Skeletal muscle satellite cell (primary cell): ENCODE measurements around the gene RASSF4.
A peak's percentile ranks its signal among the peaks of the same experiment; 100 is the strongest.

ENCODE experiments used
- H3K27me3 ChIP-seq: 2 replicates; pipeline ENCODE4 v1.7.0; 2013; ENCODE audit warnings: low read length; ENCODE audit not compliant: control insufficient read depth, insufficient read depth
- H3K36me3 ChIP-seq: 2 replicates; pipeline ENCODE4 v1.7.0; 2013; ENCODE audit warnings: mild to moderate bottlenecking, control low read depth, low read length; ENCODE audit not compliant: insufficient read depth
- H3K4me1 ChIP-seq: 2 replicates; pipeline ENCODE4 v1.7.0; 2013; ENCODE audit warnings: low read length; ENCODE audit not compliant: control insufficient read depth, insufficient read depth
- H3K4me2 ChIP-seq: 2 replicates; pipeline ENCODE4 v1.7.0; 2013; ENCODE audit warnings: mild to moderate bottlenecking, low read length
- H3K4me3 ChIP-seq: 2 replicates; pipeline ENCODE4 v1.7.0; 2013; ENCODE audit warnings: low read length
- H3K9ac ChIP-seq: 2 replicates; pipeline ENCODE4 v1.7.0; 2013; ENCODE audit warnings: mild to moderate bottlenecking, low read depth, low read length, moderate library complexity
- H3K9me3 ChIP-seq: replicated peaks from 2 replicates; pipeline ENCODE4 v1.7.0; 2013; ENCODE audit warnings: mild to moderate bottlenecking, control low read depth, low read length

RASSF4 gene

DNA sequence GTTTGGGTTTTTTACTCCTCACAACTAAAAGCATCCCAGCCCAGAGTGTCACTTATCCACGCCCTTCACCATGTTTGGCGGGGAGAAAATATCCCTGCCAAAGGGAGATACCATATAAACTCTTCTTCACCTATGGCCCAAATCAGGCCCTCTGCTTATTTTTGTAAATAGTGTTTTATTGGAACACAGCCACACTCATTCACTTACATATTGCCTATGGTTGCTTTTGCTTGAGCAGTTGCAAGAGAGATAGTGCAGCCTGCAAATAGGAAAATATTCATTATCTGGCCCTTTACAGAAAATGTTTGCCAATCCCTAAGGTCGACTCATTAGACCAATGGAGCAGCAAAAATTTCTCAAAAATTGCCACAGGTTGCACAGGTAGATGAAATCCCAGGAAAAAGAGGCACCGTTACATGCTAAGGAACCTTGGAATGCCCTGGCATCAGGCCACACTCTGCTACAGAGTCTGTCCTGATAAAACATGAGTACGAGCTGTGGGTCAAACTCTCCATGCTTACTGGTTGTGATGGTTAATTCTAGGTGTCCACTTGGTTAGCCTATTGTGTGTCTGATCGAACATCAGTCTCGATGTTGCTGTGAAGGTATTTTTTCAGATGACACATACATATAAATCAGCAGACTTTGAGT lies 7.9 kb upstream of the RASSF4 start:
- Histone ChIP-seq H3K36me3 (peaks cover 2% of the 10 kb centered on the region), H3K4me3 (no peak overlapping the region), H3K4me1 (no peaks in the 10 kb centered on the region), H3K4me2 (no peak overlapping the region), H3K27me3 (no peaks in the 10 kb centered on the region), H3K9me3 (no peaks in the 10 kb centered on the region), H3K9ac (no peak overlapping the region)

DNA sequence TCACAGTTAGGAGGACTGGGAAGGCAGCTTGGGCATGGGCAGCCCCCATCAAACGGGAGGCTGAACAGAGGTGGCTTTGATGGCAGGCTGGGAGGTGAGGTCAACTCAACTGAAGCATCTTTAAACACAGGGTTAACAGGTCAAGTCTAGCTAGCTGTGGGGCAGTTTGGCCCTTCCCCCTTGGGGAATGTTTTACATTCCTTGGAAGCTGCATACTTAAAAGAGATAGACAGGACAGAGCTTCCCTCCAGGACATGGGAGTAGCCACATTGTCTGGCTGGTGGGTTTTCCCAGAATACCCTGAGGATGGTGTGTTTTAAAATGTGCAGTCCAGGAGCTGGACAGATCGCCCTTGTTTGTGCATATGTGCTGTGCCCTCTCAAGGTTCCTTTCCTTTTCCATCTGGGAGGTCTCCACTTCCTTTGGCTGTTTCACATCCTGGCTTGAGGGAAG lies 6.8 kb upstream of the RASSF4 start:
- H3K4me1 ChIP-seq = peaks cover under 1% of the 10 kb centered on the region
- peaks cover 4% of the 10 kb centered on the region for H3K36me3 ChIP-seq
- H3K4me3 ChIP-seq = no peak overlapping the region

DNA sequence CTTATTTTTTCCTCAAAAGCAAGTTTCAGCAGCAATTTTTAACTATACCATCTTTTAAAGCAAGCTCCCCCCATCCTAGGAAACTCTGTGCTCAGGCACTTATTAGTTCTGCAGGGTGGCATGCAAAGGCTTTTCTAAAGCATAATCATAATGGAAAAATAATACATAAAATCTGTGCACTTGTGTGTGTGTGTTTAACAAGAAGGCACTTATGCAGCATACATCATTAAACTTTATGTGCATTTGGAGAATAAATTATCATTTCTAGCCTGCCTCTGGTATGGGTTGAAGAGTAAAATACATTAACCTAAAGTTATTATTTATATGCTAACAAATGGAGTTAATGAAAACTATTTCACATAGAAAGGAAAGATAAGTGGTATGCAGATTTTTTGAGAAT lies 5.6 kb upstream of the RASSF4 start:
- Histone ChIP-seq H3K4me1 (peaks cover 11% of the 10 kb centered on the region), H3K4me3 (no peak overlapping the region), H3K36me3 (peaks cover 4% of the 10 kb centered on the region), H3K27me3 (no peaks in the 10 kb centered on the region), H3K9ac (no peak overlapping the region), H3K4me2 (no peak overlapping the region), H3K9me3 (no peaks in the 10 kb centered on the region)

More for the DNA sequence above, 6.8 kb upstream of the RASSF4 start:
- Histone ChIP-seq H3K4me2 (no peak overlapping the region), H3K9me3 (no peaks in the 10 kb centered on the region), H3K27me3 (no peaks in the 10 kb centered on the region), H3K9ac (no peak overlapping the region)

DNA sequence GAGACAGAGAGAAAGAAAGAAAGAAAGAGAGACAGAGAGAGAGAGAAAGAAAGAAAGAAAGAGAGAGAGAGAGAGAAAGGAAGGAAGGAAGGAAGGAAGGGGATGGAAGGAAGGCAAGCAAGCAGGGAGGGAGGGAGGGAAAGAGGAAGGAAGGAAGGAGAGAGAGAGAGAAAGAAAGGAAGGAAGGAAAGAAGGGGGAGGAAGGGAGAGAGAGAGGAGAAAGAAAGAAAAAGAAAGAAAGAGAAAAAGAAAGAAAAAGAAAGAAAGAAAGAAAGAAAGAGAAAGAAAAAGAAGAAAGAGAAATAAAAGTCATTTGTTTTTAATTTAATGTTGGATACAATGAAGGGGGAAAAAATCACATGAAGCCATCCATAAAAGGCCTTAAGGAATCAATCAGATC lies 4.6 kb upstream of the RASSF4 start:
- Histone ChIP-seq H3K27me3 (no peaks in the 10 kb centered on the region), H3K9ac (no peak overlapping the region), H3K4me2 (no peak overlapping the region), H3K4me3 (no peak overlapping the region), H3K4me1 (peaks cover 15% of the 10 kb centered on the region), H3K9me3 (no peaks in the 10 kb centered on the region), H3K36me3 (peaks cover 4% of the 10 kb centered on the region)

DNA sequence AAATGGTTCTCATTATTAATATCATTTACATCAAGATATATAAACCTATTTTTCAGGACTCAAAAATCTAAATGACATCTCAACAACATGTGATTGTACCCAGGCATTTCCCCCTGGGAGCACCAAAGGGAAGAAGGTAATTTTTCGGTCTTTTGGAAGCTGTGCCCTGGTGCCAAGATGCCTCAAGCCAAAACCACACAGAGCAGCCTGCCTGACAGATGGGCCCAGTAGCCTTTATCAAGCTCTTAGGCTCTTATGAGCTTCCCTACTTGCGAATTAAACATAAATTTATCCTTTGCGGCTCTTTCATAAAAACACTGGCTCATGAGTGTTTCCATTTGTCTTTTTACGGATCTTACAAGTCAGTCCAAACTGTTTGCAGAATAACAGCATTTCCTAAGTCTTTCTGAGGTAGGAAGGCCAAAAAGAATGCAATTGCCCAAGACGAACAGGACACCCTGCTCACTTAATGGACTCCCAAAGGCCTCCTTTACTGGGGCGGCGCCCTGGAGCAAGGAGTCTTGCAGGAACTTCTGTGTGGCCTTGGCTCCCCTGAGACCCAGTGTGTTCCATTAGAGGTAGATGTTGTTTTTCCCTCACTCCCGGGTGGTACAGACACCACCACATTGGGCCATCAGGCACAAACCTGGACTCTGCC lies 4.1 kb upstream of the RASSF4 start:
- Histone ChIP-seq H3K4me3 (no peak overlapping the region), H3K4me1 (peaks cover 21% of the 10 kb centered on the region), H3K9me3 (no peaks in the 10 kb centered on the region), H3K9ac (no peak overlapping the region), H3K4me2 (no peak overlapping the region), H3K27me3 (no peaks in the 10 kb centered on the region), H3K36me3 (peaks cover 4% of the 10 kb centered on the region)

DNA sequence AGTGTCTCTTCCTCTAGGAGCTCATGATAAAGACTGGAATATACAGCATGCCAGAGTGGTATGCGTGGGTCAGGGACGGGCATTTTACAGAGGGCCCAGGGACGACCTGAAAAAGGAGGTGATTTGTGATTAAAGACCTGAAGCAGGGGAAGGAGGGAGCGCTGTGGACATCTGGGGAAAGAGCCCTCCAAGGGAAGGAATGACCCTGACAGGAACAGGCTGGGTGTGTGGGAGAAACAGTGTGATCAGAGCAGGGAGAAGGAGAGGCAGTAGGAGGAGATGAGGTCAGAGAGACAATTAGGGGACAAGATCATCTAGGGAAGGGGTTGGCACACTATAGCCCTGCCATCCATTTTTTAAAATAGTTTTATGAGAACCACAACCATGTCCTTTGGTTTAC lies 3.4 kb upstream of the RASSF4 start:
- no peak overlapping the region for H3K9ac ChIP-seq
- H3K4me2 ChIP-seq = no peak overlapping the region
- H3K27me3 ChIP-seq = no peaks in the 10 kb centered on the region
- peaks cover 4% of the 10 kb centered on the region for H3K36me3 ChIP-seq
- peaks cover 27% of the 10 kb centered on the region for H3K4me1 ChIP-seq
- H3K9me3 ChIP-seq = no peaks in the 10 kb centered on the region
- H3K4me3 ChIP-seq = no peak overlapping the region

DNA sequence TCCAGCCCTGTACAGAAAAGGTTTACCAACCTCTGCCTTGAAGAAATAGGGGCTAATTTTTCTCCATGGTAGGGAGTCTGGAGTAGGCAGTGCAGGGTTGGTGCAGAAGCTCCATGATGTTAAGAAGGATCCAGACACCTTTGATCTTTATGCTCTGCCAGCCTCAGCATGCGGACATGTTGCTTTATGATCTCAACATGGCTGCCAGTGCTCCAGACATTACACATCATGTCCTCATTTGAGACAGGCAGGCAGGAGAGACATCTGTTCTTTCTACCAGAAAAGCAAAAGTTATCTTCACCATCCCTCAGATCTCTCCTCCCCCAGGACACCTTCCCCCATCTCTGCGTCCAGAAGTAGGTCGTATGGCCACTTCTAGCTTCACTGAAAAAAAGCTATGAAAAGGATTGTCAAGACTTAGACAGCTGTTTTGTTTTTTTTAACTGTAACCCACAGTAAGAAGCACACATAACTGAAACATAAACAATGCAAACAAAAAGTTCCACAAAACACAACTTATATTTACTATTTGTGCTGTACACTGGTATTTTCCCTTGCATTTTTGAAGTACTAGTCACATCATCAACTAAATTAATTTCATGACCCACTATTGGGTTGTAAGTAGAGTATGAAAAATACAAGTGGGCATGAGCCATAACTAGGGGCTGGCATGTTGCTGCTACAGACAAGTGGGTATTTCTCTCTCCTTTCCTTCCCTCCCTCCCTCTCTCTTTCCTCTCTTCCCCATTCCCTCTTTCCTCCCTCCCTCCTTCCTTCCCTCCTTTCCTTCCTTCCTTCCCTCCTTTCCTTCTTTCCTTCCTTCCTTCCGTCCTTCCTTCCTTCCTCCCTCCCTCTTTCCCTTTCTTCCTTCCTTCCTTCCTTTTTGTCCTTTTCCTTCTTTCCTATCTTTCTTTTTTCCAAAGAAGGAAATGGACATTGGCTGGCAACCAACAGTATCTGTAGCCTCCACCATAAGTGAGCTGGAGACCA lies 2.6 kb upstream of the RASSF4 start:
- Histone ChIP-seq H3K4me2 (no peak overlapping the region), H3K4me3 (no peak overlapping the region), H3K27me3 (no peaks in the 10 kb centered on the region), H3K9me3 (no peaks in the 10 kb centered on the region), H3K9ac (no peak overlapping the region), H3K4me1 (peaks cover 28% of the 10 kb centered on the region), H3K36me3 (peaks cover 4% of the 10 kb centered on the region)

DNA sequence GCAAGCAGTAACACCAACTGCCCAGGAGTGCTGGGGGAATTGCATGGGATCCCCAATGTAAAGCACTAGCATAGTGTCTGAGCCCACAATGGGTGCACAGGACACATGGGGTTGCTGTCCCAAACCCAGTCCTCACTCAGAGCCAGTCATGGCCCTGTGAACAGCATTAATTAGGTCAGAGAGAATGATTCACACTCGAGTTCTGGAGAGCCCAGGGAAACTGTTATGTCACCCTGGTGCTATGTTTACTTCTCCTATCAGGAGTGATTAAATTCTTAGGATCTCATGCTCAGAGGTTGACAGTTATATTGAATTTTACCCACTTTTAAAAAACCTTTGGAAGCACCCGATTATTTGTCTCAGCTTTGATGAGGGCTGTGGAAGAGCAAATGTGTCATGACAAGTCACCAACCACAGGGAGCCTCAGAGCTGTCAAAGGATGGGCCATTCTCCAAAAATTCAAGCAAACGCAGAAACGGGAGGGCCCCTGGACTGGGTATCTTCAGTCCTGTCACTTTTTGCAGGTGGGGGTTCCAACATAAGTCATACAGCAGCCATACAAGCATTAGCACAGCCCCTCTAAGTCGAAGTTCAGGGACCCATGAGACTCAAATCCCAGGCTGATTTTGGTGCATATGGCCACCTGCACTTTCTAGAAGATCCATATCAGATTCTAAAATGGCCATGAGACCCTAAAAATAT lies 1.3 kb upstream of the RASSF4 start:
- peaks cover 4% of the 10 kb centered on the region for H3K36me3 ChIP-seq
- H3K27me3 ChIP-seq = no peaks in the 10 kb centered on the region
- H3K4me1 ChIP-seq = peaks cover 34% of the 10 kb centered on the region
- H3K9me3 ChIP-seq = no peaks in the 10 kb centered on the region
- H3K9ac ChIP-seq = peak overlapping the region; percentile 91
- peak overlapping the region; percentile 87 for H3K4me2 ChIP-seq
- H3K4me3 ChIP-seq = peak overlapping the region; percentile 97

DNA sequence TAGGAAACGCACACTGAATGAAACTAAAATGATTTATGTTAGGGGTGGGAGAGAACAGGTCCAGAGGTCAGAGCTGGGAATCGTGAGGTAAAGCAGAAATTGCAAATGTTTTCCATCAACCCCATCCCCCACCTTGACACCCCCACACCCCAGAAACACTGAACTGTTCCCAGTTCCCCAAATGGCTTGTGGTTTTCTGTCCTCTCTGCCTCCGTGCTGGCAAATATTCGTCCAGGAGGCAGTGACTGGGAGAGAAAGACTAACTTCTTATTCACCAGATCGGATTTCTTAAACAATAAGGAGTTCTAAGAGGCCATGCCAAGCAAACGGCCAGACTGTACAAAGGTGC lies 730 bp upstream of the RASSF4 start:
- Histone ChIP-seq H3K9me3 (no peaks in the 10 kb centered on the region), H3K4me2 (peak overlapping the region; percentile 87), H3K4me1 (peaks cover 39% of the 10 kb centered on the region), H3K9ac (peak overlapping the region; percentile 91), H3K4me3 (peak overlapping the region; percentile 97), H3K27me3 (no peaks in the 10 kb centered on the region), H3K36me3 (peaks cover 4% of the 10 kb centered on the region)

DNA sequence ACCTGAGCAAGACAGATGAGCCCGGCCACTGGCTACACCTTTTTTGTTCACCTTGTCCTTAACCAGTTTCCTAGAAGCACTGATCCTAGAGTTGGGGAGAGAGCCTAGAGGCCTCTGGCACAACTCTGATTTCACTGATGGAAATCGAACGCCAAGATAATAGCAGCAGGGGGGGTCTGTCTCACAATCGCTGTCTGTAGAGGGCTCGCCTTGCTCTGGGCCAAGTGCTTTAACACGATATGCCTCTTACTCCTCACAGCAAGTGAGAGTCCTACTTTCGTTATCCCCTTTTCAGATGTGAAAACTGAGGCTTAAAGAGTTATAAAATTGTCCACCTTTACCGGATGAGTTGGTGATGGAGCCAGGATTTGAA lies 472 bp downstream of the RASSF4 start:
- Histone ChIP-seq H3K9ac (peak overlapping the region; percentile 61), H3K4me3 (peak overlapping the region; percentile 97), H3K4me1 (peaks cover 51% of the 10 kb centered on the region)

More for the DNA sequence above, 472 bp downstream of the RASSF4 start:
- H3K9me3 ChIP-seq = no peaks in the 10 kb centered on the region
- no peaks in the 10 kb centered on the region for H3K27me3 ChIP-seq
- H3K4me2 ChIP-seq = peak overlapping the region; percentile 89
- H3K36me3 ChIP-seq = peaks cover 4% of the 10 kb centered on the region
